GM18907 (cell line): ENCODE measurements around the gene USP17L13.
"Not testable (repeated sequence)": the region's sequence is repeated elsewhere in the genome, so short reads cannot be mapped to it uniquely, and the experiment has no call there.

Experiments used
- ATAC-seq: cut with Tn5 transposase; IDR thresholded peaks from one replicate; pipeline ENCODE4 v1.9.1; 2021; ENCODE audit warnings: mild to moderate bottlenecking, moderate library complexity; ENCODE audit not compliant: unreplicated experiment

The USP17L13 gene

GRCh38 chr4:9224596-9224995 is at the start of gene USP17L13:
USP17L13 (plus strand) TSS chr4:9224896; CDS start chr4:9224896, 0 bp downstream.
- not testable (repeated sequence) for ATAC-seq

GRCh38 chr4:9210357-9210756 is 14.3 kb upstream of the USP17L13 start, which contains the start of gene USP17L10:
USP17L10 (plus strand) TSS chr4:9210657; CDS start chr4:9210657, 0 bp downstream.
- ATAC-seq, result not testable (repeated sequence)

GRCh38 chr4:9214701-9215100 is 10.0 kb upstream of the USP17L13 start:
- not testable (repeated sequence) for ATAC-seq

GRCh38 chr4:9215105-9215504 is 9.6 kb upstream of the USP17L13 start, which contains the start of gene USP17L11:
USP17L11 (plus strand) TSS chr4:9215405; CDS start chr4:9215405, 0 bp downstream.
- ATAC-seq, result not testable (repeated sequence)

- not testable (repeated sequence) for ATAC-seq
Observed at GRCh38 chr4:9219852-9220251, 4.8 kb upstream of the USP17L13 start, which contains the start of gene USP17L12. USP17L12 (plus strand) TSS chr4:9220152; CDS start chr4:9220152, 0 bp downstream.

GRCh38 chr4:9230249-9230648 is 5.6 kb downstream of the USP17L13 start:
- not testable (repeated sequence) for ATAC-seq

- not testable (repeated sequence) for ATAC-seq
Observed at GRCh38 chr4:9234085-9234484, 9.4 kb downstream of the USP17L13 start, which contains the start of gene USP17L15. USP17L15 (plus strand) TSS chr4:9234385; CDS start chr4:9234385, 0 bp downstream.

GRCh38 chr4:9238461-9238860 is 13.8 kb downstream of the USP17L13 start:
- not testable (repeated sequence) for ATAC-seq

GRCh38 chr4:9243579-9243978 is 18.9 kb downstream of the USP17L13 start, which contains the start of gene USP17L17:
USP17L17 (plus strand) TSS chr4:9243879; CDS start chr4:9243879, 0 bp downstream.
- ATAC-seq, result not testable (repeated sequence)

- ATAC-seq, result not testable (repeated sequence)
Observed at GRCh38 chr4:9247953-9248680, 23.4 kb downstream of the USP17L13 start, which contains the start of gene USP17L18. USP17L18 (plus strand) TSS chr4:9248630; CDS start chr4:9248630, 0 bp downstream.

- not testable (repeated sequence) for ATAC-seq
Observed at GRCh38 chr4:9253078-9253477, 28.4 kb downstream of the USP17L13 start, which contains the start of gene USP17L19. USP17L19 (plus strand) TSS chr4:9253378; CDS start chr4:9253378, 0 bp downstream.

GRCh38 chr4:9257824-9258223 is 33.1 kb downstream of the USP17L13 start, which contains the start of gene USP17L20:
USP17L20 (plus strand) TSS chr4:9258124; CDS start chr4:9258124, 0 bp downstream.
- not testable (repeated sequence) for ATAC-seq

GRCh38 chr4:9262572-9262971 is 37.9 kb downstream of the USP17L13 start, which contains the start of gene USP17L21:
USP17L21 (plus strand) TSS chr4:9262872; CDS start chr4:9262872, 0 bp downstream.
- not testable (repeated sequence) for ATAC-seq

- not testable (repeated sequence) for ATAC-seq
Observed at GRCh38 chr4:9267319-9267718, 42.6 kb downstream of the USP17L13 start, which contains the start of gene USP17L22. USP17L22 (plus strand) TSS chr4:9267619; CDS start chr4:9267619, 0 bp downstream.

GRCh38 chr4:9271719-9272118 is 47.0 kb downstream of the USP17L13 start:
- ATAC-seq, result not testable (repeated sequence)
